ENCODE measurements around the gene HSD17B1.

Gene HSD17B1

GRCh38 chr17:42512733-42513251 is 39.9 kb upstream of the HSD17B1 start:
- Histone ChIP-seq H3K27ac (ENCODE audit: low read depth, low read length) (no peak overlapping the region), H3F3A (ENCODE audit: control insufficient read depth, insufficient read depth) (no peaks in the 10 kb centered on the region), H3K27me3 (ENCODE audit: control insufficient read depth, low read length) (peaks cover 45% of the 10 kb centered on the region), H3K9me2 (replicated peaks; ENCODE audit: control insufficient read depth, low read length) (no peaks in the 10 kb centered on the region), H3K4me1 (ENCODE audit: control insufficient read depth, low read length) (0 out of 2 replicates have a peak, but pooled peaks cover 2% of the 10 kb centered on the region), H3K4me3 (ENCODE audit: low read length) (no peak overlapping the region), H3K4me2 (ENCODE audit: low read length) (no peak overlapping the region), H3K79me2 (ENCODE audit: control insufficient read depth, low read length) (no peaks in the 10 kb centered on the region), H3K9me3 (ENCODE audit: control insufficient read depth, insufficient read depth, low read length) (no peaks in the 10 kb centered on the region), H3K36me3 (ENCODE audit: control insufficient read depth, low read length) (no peaks in the 10 kb centered on the region), H4K20me1 (ENCODE audit: control insufficient read depth, insufficient read depth, low read depth, low read length) (no peaks in the 10 kb centered on the region)
- TF ChIP-seq EZH2phosphoT487 (IDR thresholded peaks at IDR 0.05; ENCODE audit: borderline replicate concordance, low read length) (no peak), CTCF (IDR thresholded peaks at IDR 0.05; ENCODE audit: low read depth, low read length, poor library complexity, severe bottlenecking) (no peak)

- 0 out of 2 replicates have a peak, but pooled peaks cover 2% of the 10 kb centered on the region for H3K4me1 ChIP-seq (ENCODE audit: control insufficient read depth, low read length)
- H3K4me2 ChIP-seq (ENCODE audit: low read length) = no peak overlapping the region
Measured at GRCh38 chr17:42513686-42514085, 39.0 kb upstream of the HSD17B1 start.

GRCh38 chr17:42514279-42514678 is 38.4 kb upstream of the HSD17B1 start:
- Histone ChIP-seq H3K27ac (ENCODE audit: low read depth, low read length) (no peak overlapping the region), H3K36me3 (ENCODE audit: control insufficient read depth, low read length) (no peaks in the 10 kb centered on the region), H3F3A (ENCODE audit: control insufficient read depth, insufficient read depth) (no peaks in the 10 kb centered on the region), H3K9me3 (ENCODE audit: control insufficient read depth, insufficient read depth, low read length) (no peaks in the 10 kb centered on the region), H3K9me2 (replicated peaks; ENCODE audit: control insufficient read depth, low read length) (no peaks in the 10 kb centered on the region), H3K4me1 (ENCODE audit: control insufficient read depth, low read length) (0 out of 2 replicates have a peak, but pooled peaks cover 2% of the 10 kb centered on the region), H4K20me1 (ENCODE audit: control insufficient read depth, insufficient read depth, low read depth, low read length) (no peaks in the 10 kb centered on the region), H3K4me2 (ENCODE audit: low read length) (no peak overlapping the region), H3K27me3 (ENCODE audit: control insufficient read depth, low read length) (peaks cover 45% of the 10 kb centered on the region), H3K4me3 (ENCODE audit: low read length) (no peak overlapping the region), H3K79me2 (ENCODE audit: control insufficient read depth, low read length) (no peaks in the 10 kb centered on the region)
- TF ChIP-seq CTCF (IDR thresholded peaks at IDR 0.05; ENCODE audit: low read depth, low read length, poor library complexity, severe bottlenecking) (no peak), EZH2phosphoT487 (IDR thresholded peaks at IDR 0.05; ENCODE audit: borderline replicate concordance, low read length) (no peak)

More at GRCh38 chr17:42513686-42514085, 39.0 kb upstream of the HSD17B1 start:
- TF ChIP-seq EZH2phosphoT487 (IDR thresholded peaks at IDR 0.05; ENCODE audit: borderline replicate concordance, low read length) = no peak
- no peak for TF ChIP-seq CTCF (IDR thresholded peaks at IDR 0.05; ENCODE audit: low read depth, low read length, poor library complexity, severe bottlenecking)
- Histone ChIP-seq H4K20me1 (ENCODE audit: control insufficient read depth, insufficient read depth, low read depth, low read length) (no peaks in the 10 kb centered on the region), H3K79me2 (ENCODE audit: control insufficient read depth, low read length) (no peaks in the 10 kb centered on the region), H3K9me2 (replicated peaks; ENCODE audit: control insufficient read depth, low read length) (no peaks in the 10 kb centered on the region), H3K9me3 (ENCODE audit: control insufficient read depth, insufficient read depth, low read length) (no peaks in the 10 kb centered on the region), H3K27me3 (ENCODE audit: control insufficient read depth, low read length) (peaks cover 45% of the 10 kb centered on the region), H3F3A (ENCODE audit: control insufficient read depth, insufficient read depth) (no peaks in the 10 kb centered on the region), H3K27ac (ENCODE audit: low read depth, low read length) (no peak overlapping the region), H3K4me3 (ENCODE audit: low read length) (no peak overlapping the region), H3K36me3 (ENCODE audit: control insufficient read depth, low read length) (no peaks in the 10 kb centered on the region)

Measured in DOHH2 (cell line).